Neuronal stem cell (in vitro differentiated cells): ENCODE results near the gene CYP19A1.

Source experiments
- DNase-seq: peaks from one replicate; pipeline ENCODE4 v3.0.0-alpha.2; 2013; ENCODE audit warnings: low spot score
- H2AFZ ChIP-seq: one replicate; pipeline ENCODE4 v1.6.1; 2013; ENCODE audit warnings: mild to moderate bottlenecking, low read length, inconsistent platforms
- H2AK5ac ChIP-seq: 2 replicates; pipeline ENCODE4 v1.6.1; 2013; ENCODE audit warnings: low read depth, mild to moderate bottlenecking, inconsistent platforms, low read length, moderate library complexity, mixed read lengths
- H2BK120ac ChIP-seq: 2 replicates; pipeline ENCODE4 v1.6.1; 2013; ENCODE audit warnings: low read depth, mild to moderate bottlenecking, inconsistent platforms, low read length, moderate library complexity, mixed read lengths
- H2BK12ac ChIP-seq: one replicate; pipeline ENCODE4 v1.6.1; 2013; ENCODE audit warnings: low read length, inconsistent platforms
- H2BK15ac ChIP-seq: 2 replicates; pipeline ENCODE4 v1.6.1; 2013; ENCODE audit warnings: mild to moderate bottlenecking, low read length, inconsistent platforms, mixed read lengths
- H2BK5ac ChIP-seq: one replicate; pipeline ENCODE4 v1.6.1; 2013; ENCODE audit warnings: inconsistent platforms, mild to moderate bottlenecking, low read length, moderate library complexity
- H3K14ac ChIP-seq: one replicate; pipeline ENCODE4 v1.6.1; 2013; ENCODE audit warnings: low read length, inconsistent platforms
- H3K18ac ChIP-seq: 2 replicates; pipeline ENCODE4 v1.6.1; 2013; ENCODE audit warnings: low read length, inconsistent platforms
- H3K23ac ChIP-seq: 2 replicates; pipeline ENCODE4 v1.6.1; 2013; ENCODE audit warnings: low read depth, mild to moderate bottlenecking, mixed read lengths, low read length, inconsistent platforms; ENCODE audit not compliant: poor library complexity
- H3K27ac ChIP-seq: replicated peaks from 3 replicates; pipeline ENCODE4 v1.5.1; 2013; ENCODE audit warnings: low read length, inconsistent platforms
- H3K27me3 ChIP-seq, 3 experiments: 2 replicates each; pipeline ENCODE4 v1.6.1; 2013; ENCODE audit warnings: low read length in 3 of 3, mild to moderate bottlenecking in 2 of 3, inconsistent platforms in 1 of 3, low read depth in 1 of 3, mixed read lengths in 1 of 3, moderate library complexity in 1 of 3; ENCODE audit not compliant: control insufficient read depth in 3 of 3, insufficient read depth in 3 of 3
- H3K36me3 ChIP-seq, 2 donors: replicated peaks in 1 of 2; 2 replicates each; pipeline ENCODE4 v1.6.1; 2013; ENCODE audit warnings: low read length in 2 of 2; ENCODE audit not compliant: control insufficient read depth in 2 of 2, insufficient read depth in 2 of 2
- H3K4ac ChIP-seq: 2 replicates; pipeline ENCODE4 v1.6.1; 2013; ENCODE audit warnings: inconsistent platforms, mild to moderate bottlenecking, low read length, moderate library complexity
- H3K4me1 ChIP-seq, 2 donors: 1 replicate in 1 of 2; 2 replicates in 1 of 2; pipeline ENCODE4 v1.6.1; 2013; ENCODE audit warnings: low read length in 2 of 2, low read depth in 1 of 2; ENCODE audit not compliant: control insufficient read depth in 2 of 2, insufficient read depth in 1 of 2
- H3K4me2 ChIP-seq: one replicate; pipeline ENCODE4 v1.6.1; 2013; ENCODE audit warnings: mild to moderate bottlenecking, low read length, inconsistent platforms; ENCODE audit not compliant: insufficient read depth, poor library complexity, severe bottlenecking
- H3K4me3 ChIP-seq, 2 donors: 2 replicates each; pipeline ENCODE4 v1.5.1; 2013; ENCODE audit warnings: low read length in 2 of 2, mild to moderate bottlenecking in 2 of 2, inconsistent platforms in 1 of 2, moderate library complexity in 1 of 2
- H3K79me1 ChIP-seq: one replicate; pipeline ENCODE4 v1.6.1; 2013; ENCODE audit warnings: low read depth, mild to moderate bottlenecking, inconsistent platforms, low read length, moderate library complexity
- H3K9ac ChIP-seq: one replicate; pipeline ENCODE4 v1.6.1; 2013; ENCODE audit warnings: mild to moderate bottlenecking, low read depth, low read length, inconsistent platforms; ENCODE audit not compliant: poor library complexity
- H3K9me3 ChIP-seq, 2 donors: replicated peaks in 1 of 2; 2 replicates each; pipeline versions ENCODE3 to v1.6.1; 2013; ENCODE audit warnings: low read length in 2 of 2, mild to moderate bottlenecking in 2 of 2, inconsistent platforms in 1 of 2, low read depth in 1 of 2, mixed read lengths in 1 of 2, moderate library complexity in 1 of 2; ENCODE audit not compliant: control insufficient read depth in 2 of 2, insufficient read depth in 1 of 2
- H4K8ac ChIP-seq: one replicate; pipeline ENCODE4 v1.6.1; 2013; ENCODE audit warnings: low read depth, mild to moderate bottlenecking, inconsistent platforms, low read length, moderate library complexity
- H4K91ac ChIP-seq: one replicate; pipeline ENCODE4 v1.6.1; 2013; ENCODE audit warnings: low read length, low read depth, mild to moderate bottlenecking, inconsistent platforms; ENCODE audit not compliant: poor library complexity
- WGBS, 2 donors: extraction: QIAGEN DNeasy Blood & Tissue Kit; methylation state at CpG; one replicate each; pipeline ENCODE4 v1.1.7; 2013; ENCODE audit warnings: missing lambda C conversion rate in 2 of 2, mixed read lengths in 1 of 2; ENCODE audit not compliant: insufficient read length in 2 of 2, insufficient replicate concordance in 1 of 2; ENCODE audit errors: extremely low coverage in 2 of 2; 5-methylcytosine and 5-hydroxymethylcytosine counted together

CYP19A1 gene

GRCh38 chr15:51199541-51199940 lies 138.9 kb downstream of the CYP19A1 start:
- Histone ChIP-seq H3K36me3 (no peaks in the 10 kb centered on the region), H3K27ac (no peak overlapping the region), H3K4me1 (peaks cover 0 to 3% of the 10 kb centered on the region in 2 donors), H3K9ac (no peak overlapping the region), H2BK5ac (no peak overlapping the region), H3K23ac (no peak overlapping the region), H3K79me1 (no peaks in the 10 kb centered on the region), H3K9me3 (no peaks in the 10 kb centered on the region), H2BK15ac (no peak overlapping the region), H2AK5ac (no peak overlapping the region), H3K4me2 (no peak overlapping the region), H3K18ac (no peak overlapping the region), H3K14ac (no peak overlapping the region), H3K4ac (no peak overlapping the region), H3K4me3 (no peak overlapping the region), H3K27me3 (peaks cover 0 to 4% (median 0%) of the 10 kb centered on the region in 3 experiments), H4K8ac (no peak overlapping the region), H4K91ac (no peak overlapping the region), H2AFZ (no peak overlapping the region), H2BK12ac (no peak overlapping the region), H2BK120ac (no peak overlapping the region)
- no CpG with 5 or more reads among the region's 6 CpGs for WGBS, 2 donors
- no peak for DNase-seq

DNA sequence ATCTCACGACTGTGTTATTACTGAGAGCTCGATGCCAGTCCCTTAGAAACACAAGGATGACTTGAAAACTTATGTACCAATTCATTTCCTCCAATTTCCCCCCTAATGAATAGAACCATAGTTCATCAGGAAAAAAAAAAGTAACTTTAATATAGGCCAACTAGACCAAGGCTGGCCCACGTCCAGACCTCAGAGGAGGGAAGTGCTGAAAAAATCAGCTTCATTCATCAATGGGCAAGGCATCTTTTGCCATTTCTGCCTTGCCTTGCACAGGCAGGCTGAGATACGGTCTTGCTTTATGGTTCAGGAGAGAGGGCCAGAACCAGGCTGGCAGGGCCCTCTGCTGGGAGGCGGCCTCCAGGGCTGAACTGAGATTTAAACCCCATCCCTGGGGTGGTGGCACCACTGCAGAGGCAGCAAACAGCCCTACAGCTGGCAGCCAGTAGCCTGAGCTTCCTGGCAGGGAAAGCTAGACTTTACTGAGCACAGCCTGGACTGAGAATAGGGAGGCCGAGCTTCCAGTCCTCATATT lies 139.6 kb downstream of the CYP19A1 start:
- Histone ChIP-seq H3K4me2 (no peak overlapping the region), H3K14ac (no peak overlapping the region), H2BK120ac (no peak overlapping the region), H2BK15ac (no peak overlapping the region), H3K4me3 (no peak overlapping the region), H3K27ac (no peak overlapping the region), H2BK12ac (no peak overlapping the region), H3K36me3 (no peaks in the 10 kb centered on the region), H3K23ac (no peak overlapping the region), H3K4ac (no peak overlapping the region), H3K18ac (no peak overlapping the region), H2AFZ (no peak overlapping the region), H4K91ac (no peak overlapping the region), H4K8ac (no peak overlapping the region), H3K4me1 (peaks cover 0 to 3% of the 10 kb centered on the region in 2 donors), H3K9me3 (no peaks in the 10 kb centered on the region), H3K27me3 (peaks cover 0 to 4% (median 0%) of the 10 kb centered on the region in 3 experiments), H3K79me1 (no peaks in the 10 kb centered on the region), H3K9ac (no peak overlapping the region), H2AK5ac (no peak overlapping the region), H2BK5ac (no peak overlapping the region)
- no peak for DNase-seq
- WGBS, 2 donors = no CpG with 5 or more reads among the region's 6 CpGs

DNA sequence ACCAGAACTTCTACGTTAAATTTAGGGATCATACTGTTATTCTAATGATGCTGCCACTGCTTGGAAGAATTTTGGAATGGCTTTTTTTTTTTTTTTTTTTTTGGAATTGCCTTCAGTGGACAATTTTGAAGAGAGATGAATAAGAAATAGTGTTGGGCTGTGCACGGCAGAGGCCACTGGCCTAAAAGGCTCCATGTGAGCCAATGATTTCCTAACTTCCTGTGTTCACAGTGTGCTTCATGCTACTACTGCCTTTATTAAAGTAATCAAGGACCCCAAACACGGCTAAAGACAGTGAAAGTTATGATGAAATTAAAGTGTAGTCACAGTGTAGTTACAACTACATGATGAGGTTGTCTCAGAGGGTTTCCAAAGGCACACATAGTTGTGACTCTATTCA lies 142.9 kb downstream of the CYP19A1 start:
- no peak for DNase-seq
- no CpG with 5 or more reads among the region's 3 CpGs for WGBS, 2 donors
- H3K27me3 ChIP-seq = peaks cover 0 to 8% (median 1%) of the 10 kb centered on the region in 3 experiments

GRCh38 chr15:51193979-51194378 lies 144.4 kb downstream of the CYP19A1 start:
- Histone ChIP-seq H2BK120ac (no peak overlapping the region), H3K4me1 (peaks cover 0 to 3% of the 10 kb centered on the region in 2 donors), H3K9me3 (no peaks in the 10 kb centered on the region), H4K91ac (no peak overlapping the region), H3K18ac (no peak overlapping the region), H2BK5ac (no peak overlapping the region), H2BK12ac (no peak overlapping the region), H2BK15ac (no peak overlapping the region), H2AK5ac (no peak overlapping the region), H3K27ac (no peak overlapping the region), H3K14ac (no peak overlapping the region), H4K8ac (no peak overlapping the region), H3K4me2 (no peak overlapping the region), H3K4me3 (no peak overlapping the region), H3K4ac (no peak overlapping the region), H2AFZ (no peak overlapping the region), H3K36me3 (no peaks in the 10 kb centered on the region), H3K27me3 (peaks cover 0 to 8% (median 1%) of the 10 kb centered on the region in 3 experiments), H3K9ac (no peak overlapping the region), H3K23ac (no peak overlapping the region), H3K79me1 (no peaks in the 10 kb centered on the region)
- no peak for DNase-seq
- WGBS, 2 donors = no CpG with 5 or more reads among the region's 2 CpGs

More for the DNA sequence above, 142.9 kb downstream of the CYP19A1 start:
- no peak overlapping the region for H2BK5ac ChIP-seq
- H2BK12ac ChIP-seq = no peak overlapping the region
- H4K91ac ChIP-seq = no peak overlapping the region
- H3K4ac ChIP-seq = no peak overlapping the region
- no peak overlapping the region for H3K4me2 ChIP-seq
- no peak overlapping the region for H3K18ac ChIP-seq
- H3K27ac ChIP-seq = no peak overlapping the region
- no peak overlapping the region for H3K9ac ChIP-seq
- no peak overlapping the region for H3K23ac ChIP-seq
- H2BK15ac ChIP-seq = no peak overlapping the region
- no peak overlapping the region for H4K8ac ChIP-seq
- no peaks in the 10 kb centered on the region for H3K79me1 ChIP-seq
- no peak overlapping the region for H3K4me3 ChIP-seq
- no peak overlapping the region for H2BK120ac ChIP-seq
- H3K14ac ChIP-seq = no peak overlapping the region
- no peak overlapping the region for H2AK5ac ChIP-seq
- H3K4me1 ChIP-seq = peaks cover 0 to 3% of the 10 kb centered on the region in 2 donors
- H3K9me3 ChIP-seq = no peaks in the 10 kb centered on the region
- no peak overlapping the region for H2AFZ ChIP-seq
- no peaks in the 10 kb centered on the region for H3K36me3 ChIP-seq
